Calu3 (cell line): ENCODE measurements around the gene NUDT4. TPM values are rescaled to one million over a fixed set of nuclear protein-coding genes. Genes with fewer than 3 reads are reported as not detected.
"Not testable (repeated sequence)": the region's sequence is repeated elsewhere in the genome, so short reads cannot be mapped to it uniquely, and the experiment has no call there.

Experiments used
- BruUV-seq: library from RNA; stranded (reverse); fragments of 400-500 nt; replicated peaks from 2 replicates; lab custom pipeline; 2021; lab: Mats Ljungman, UMichigan
- CTCF ChIA-PET: fragments of 300-600 bp; sonication (Branson Sonifier 250); formaldehyde crosslinking; loops from one replicate; lab custom pipeline; 2022; ENCODE audit warnings: antibody characterized with exemption; lab: Charles Lee
- DNase-seq: peaks from one replicate; pipeline ENCODE4 v3.0.0; 2022
- H3K27ac Mint-ChIP-seq: one replicate; pipeline ENCODE4 v1.8.0; 2022; ENCODE audit warnings: mixed read lengths; ENCODE audit not compliant: unreplicated experiment
- H3K27me3 Mint-ChIP-seq: one replicate; pipeline ENCODE4 v1.8.0; 2022; ENCODE audit warnings: mixed read lengths; ENCODE audit not compliant: unreplicated experiment
- H3K36me3 Mint-ChIP-seq: one replicate; pipeline ENCODE4 v1.8.0; 2022; ENCODE audit warnings: mild to moderate bottlenecking, moderate library complexity, mixed read lengths; ENCODE audit not compliant: insufficient read depth, unreplicated experiment
- H3K4me1 Mint-ChIP-seq: one replicate; pipeline ENCODE4 v1.8.0; 2022; ENCODE audit warnings: mild to moderate bottlenecking, low read depth, mixed read lengths; ENCODE audit not compliant: unreplicated experiment
- H3K4me3 Mint-ChIP-seq: one replicate; pipeline ENCODE4 v1.8.0; 2022; ENCODE audit warnings: mild to moderate bottlenecking, low read depth, moderate library complexity, mixed read lengths; ENCODE audit not compliant: unreplicated experiment
- H3K9me3 Mint-ChIP-seq: one replicate; pipeline ENCODE4 v1.8.0; 2022; ENCODE audit warnings: low read depth, mixed read lengths; ENCODE audit not compliant: unreplicated experiment
- intact Hi-C: fragments of 100-400 bp; cut with micrococcal nuclease; formaldehyde crosslinking; loops from one replicate; pipeline ENCODE4 v1.10.0; 2022; ENCODE audit not compliant: unreplicated experiment
- total RNA-seq: library from RNA; stranded (reverse); gene quantifications from 2 replicates; pipeline ENCODE4 v1.2.3, GENCODE V29; 2022
- TF ChIP-seq, protein P1 (sequence below): fragments of 200-600 bp; IDR thresholded peaks from one replicate; pipeline ENCODE4 v1.8.0; 2022; ENCODE audit warnings: antibody characterized with exemption; ENCODE audit not compliant: unreplicated experiment

NUDT4 gene
- total RNA-seq, 1 experiment from 2014 or later, result 47.3 TPM

DNA sequence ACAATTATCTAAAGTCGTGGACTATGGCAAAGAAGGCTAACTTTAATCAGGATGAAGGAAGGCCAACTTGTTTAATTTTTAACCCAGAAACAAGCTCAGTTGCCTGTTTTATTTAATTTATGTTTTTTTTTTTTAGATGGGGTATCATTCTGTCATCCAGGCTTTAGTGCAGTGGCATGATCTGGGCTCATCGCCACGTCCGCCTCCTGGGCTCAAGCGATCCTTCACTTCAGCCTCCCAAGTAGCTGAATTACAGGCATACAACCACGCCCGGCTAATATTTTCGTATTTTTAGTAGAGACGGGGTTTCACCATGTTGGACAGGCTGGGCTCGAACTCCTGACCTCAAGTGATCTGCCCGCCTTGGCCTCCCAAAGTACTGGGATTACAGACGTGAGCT is 19.7 kb downstream of the NUDT4 start:
- TF ChIP-seq, protein P1, sequence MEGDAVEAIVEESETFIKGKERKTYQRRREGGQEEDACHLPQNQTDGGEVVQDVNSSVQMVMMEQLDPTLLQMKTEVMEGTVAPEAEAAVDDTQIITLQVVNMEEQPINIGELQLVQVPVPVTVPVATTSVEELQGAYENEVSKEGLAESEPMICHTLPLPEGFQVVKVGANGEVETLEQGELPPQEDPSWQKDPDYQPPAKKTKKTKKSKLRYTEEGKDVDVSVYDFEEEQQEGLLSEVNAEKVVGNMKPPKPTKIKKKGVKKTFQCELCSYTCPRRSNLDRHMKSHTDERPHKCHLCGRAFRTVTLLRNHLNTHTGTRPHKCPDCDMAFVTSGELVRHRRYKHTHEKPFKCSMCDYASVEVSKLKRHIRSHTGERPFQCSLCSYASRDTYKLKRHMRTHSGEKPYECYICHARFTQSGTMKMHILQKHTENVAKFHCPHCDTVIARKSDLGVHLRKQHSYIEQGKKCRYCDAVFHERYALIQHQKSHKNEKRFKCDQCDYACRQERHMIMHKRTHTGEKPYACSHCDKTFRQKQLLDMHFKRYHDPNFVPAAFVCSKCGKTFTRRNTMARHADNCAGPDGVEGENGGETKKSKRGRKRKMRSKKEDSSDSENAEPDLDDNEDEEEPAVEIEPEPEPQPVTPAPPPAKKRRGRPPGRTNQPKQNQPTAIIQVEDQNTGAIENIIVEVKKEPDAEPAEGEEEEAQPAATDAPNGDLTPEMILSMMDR, result no peak
- Mint-ChIP-seq H3K27ac (no peak overlapping the region), H3K4me1 (no peaks in the 10 kb centered on the region), H3K36me3 (peaks cover 18% of the 10 kb centered on the region), H3K27me3 (no peaks in the 10 kb centered on the region), H3K9me3 (no peaks in the 10 kb centered on the region), H3K4me3 (no peak overlapping the region)
- BruUV-seq, result no TSS peak
- DNase-seq, result no peak
- intact Hi-C loops, result loop anchor here (2.0 to 5.0 kb wide), 3 partner anchors 373 to 613 kb away; no protein-coding TSS in a partner anchor
- CTCF ChIA-PET, result interaction anchor here (0.6 to 2.3 kb wide), 5 partner anchors 17 to 468 kb away, joined by 3 to 21 read pairs (median 4); partner anchors contain the start of gene EEA1

GRCh38 chr12:93399183-93399863 is 21.6 kb downstream of the NUDT4 start:
- H3K27me3 Mint-ChIP-seq, H3K4me1 Mint-ChIP-seq, H3K27ac Mint-ChIP-seq, H3K4me3 Mint-ChIP-seq, DNase-seq, BruUV-seq, H3K9me3 Mint-ChIP-seq: not testable (repeated sequence)
- intact Hi-C loops, result loop anchor here (5.0 kb wide), 1 partner anchor 572 kb away; no protein-coding TSS in a partner anchor
- CTCF ChIA-PET, result interaction anchor here (1.5 kb wide), 1 partner anchor 411 kb away, joined by 5 read pairs; no protein-coding TSS in a partner anchor
- peaks cover 37% of the 10 kb centered on the region for H3K36me3 Mint-ChIP-seq

DNA sequence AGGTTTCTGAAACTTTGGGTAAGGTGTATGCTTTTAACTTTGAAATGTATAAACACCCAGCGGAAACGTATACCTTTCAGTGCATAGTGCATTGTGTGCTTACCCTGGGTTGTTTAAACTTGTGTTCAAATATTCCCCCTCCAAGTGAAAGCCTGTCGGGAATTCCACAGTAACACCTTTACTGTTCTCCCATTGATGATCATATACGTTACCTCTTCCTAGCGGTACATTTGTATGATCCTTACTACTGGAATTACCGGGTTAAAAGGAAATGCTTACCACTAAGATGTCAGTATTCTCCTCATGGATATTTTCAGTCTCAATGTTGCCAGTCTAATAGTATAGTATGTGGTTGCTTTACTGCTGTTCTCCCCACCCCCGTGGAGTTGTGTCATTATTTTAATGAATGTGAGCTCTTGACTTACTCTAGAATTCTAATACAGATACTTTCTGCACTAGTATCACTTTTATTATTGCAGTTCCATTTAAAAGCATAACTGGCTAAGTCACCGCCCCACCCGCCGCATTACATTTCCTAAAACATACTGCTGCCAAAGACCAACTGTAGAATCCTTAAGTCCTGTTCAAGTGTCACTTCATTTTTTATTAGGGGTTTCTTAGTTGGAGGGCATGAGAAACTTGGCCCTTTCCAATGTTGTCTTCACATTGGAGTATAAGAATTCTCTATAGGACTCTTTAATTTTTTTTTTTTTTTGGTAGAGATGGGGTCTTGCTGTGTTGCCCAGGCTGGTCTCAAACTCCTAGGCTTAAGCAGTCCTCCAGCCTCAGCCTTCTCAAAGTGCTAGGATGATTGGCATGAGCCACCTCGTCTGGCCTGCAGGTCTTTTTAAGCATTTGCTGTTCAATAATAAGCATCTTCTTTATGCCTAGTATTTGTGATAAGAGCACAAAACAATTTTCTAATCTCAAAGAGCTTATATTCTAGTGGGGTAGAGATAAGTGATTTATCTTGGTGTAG is 24.9 kb downstream of the NUDT4 start:
- intact Hi-C loops, result no loop called here
- Mint-ChIP-seq H3K9me3 (no peaks in the 10 kb centered on the region), H3K4me3 (no peak overlapping the region), H3K36me3 (peaks cover 63% of the 10 kb centered on the region), H3K27me3 (no peaks in the 10 kb centered on the region), H3K4me1 (peaks cover 8% of the 10 kb centered on the region), H3K27ac (no peak overlapping the region)
- DNase-seq, result no peak
- CTCF ChIA-PET, result interaction anchor here (0.7 kb wide), 1 partner anchor 175 kb away, joined by 3 read pairs; no protein-coding TSS in a partner anchor
- TF ChIP-seq, protein P1, result no peak
- no TSS peak for BruUV-seq

GRCh38 chr12:93403988-93404803 is 26.5 kb downstream of the NUDT4 start:
- BruUV-seq, result no TSS peak
- no peak overlapping the region for H3K4me3 Mint-ChIP-seq
- no peak overlapping the region for H3K27ac Mint-ChIP-seq
- no peaks in the 10 kb centered on the region for H3K9me3 Mint-ChIP-seq
- TF ChIP-seq, protein P1, result no peak
- no peaks in the 10 kb centered on the region for H3K27me3 Mint-ChIP-seq
- intact Hi-C loops, result no loop called here
- H3K4me1 Mint-ChIP-seq, result peaks cover 8% of the 10 kb centered on the region
- H3K36me3 Mint-ChIP-seq, result peaks cover 63% of the 10 kb centered on the region
- CTCF ChIA-PET, result interaction anchor here (1.5 kb wide), 1 partner anchor 460 kb away, joined by 3 read pairs; no protein-coding TSS in a partner anchor
- DNase-seq, result no peak
